HG03025 (cell line): ENCODE data around the gene ESR1.
"Not testable (repeated sequence)": the region's sequence is repeated elsewhere in the genome, so short reads cannot be mapped to it uniquely, and the experiment has no call there.

Experiments used
- ATAC-seq: cut with Tn5 transposase; IDR thresholded peaks from one replicate; pipeline ENCODE4 v1.9.1; 2021; ENCODE audit warnings: mild to moderate bottlenecking, moderate library complexity; ENCODE audit not compliant: unreplicated experiment, low FRiP score

Gene ESR1

GRCh38 chr6:152118678-152119077 lies 311.2 kb downstream of the ESR1 start:
- ATAC-seq = no peak

GRCh38 chr6:152119831-152120230 lies 312.3 kb downstream of the ESR1 start:
- ATAC-seq = no peak

- no peak for ATAC-seq
Measured at GRCh38 chr6:152121910-152122309, 314.4 kb downstream of the ESR1 start.

GRCh38 chr6:152122434-152122833 lies 315.0 kb downstream of the ESR1 start:
- ATAC-seq = no peak

GRCh38 chr6:152123076-152123475 lies 315.6 kb downstream of the ESR1 start:
- ATAC-seq = no peak

GRCh38 chr6:152124429-152125074 lies 317.1 kb downstream of the ESR1 start:
- ATAC-seq = no peak

- ATAC-seq = no peak
Measured at GRCh38 chr6:152127432-152128165, 320.1 kb downstream of the ESR1 start.

GRCh38 chr6:152129691-152130151 lies 322.2 kb downstream of the ESR1 start:
- no peak for ATAC-seq

GRCh38 chr6:152130441-152130840 lies 323.0 kb downstream of the ESR1 start:
- no peak for ATAC-seq

GRCh38 chr6:152135755-152136448 lies 328.4 kb downstream of the ESR1 start:
- no peak for ATAC-seq

- no peak for ATAC-seq
Measured at GRCh38 chr6:152136449-152136825, 329.0 kb downstream of the ESR1 start.

GRCh38 chr6:152138344-152138743 lies 330.9 kb downstream of the ESR1 start:
- not testable (repeated sequence) for ATAC-seq

- no peak for ATAC-seq
Measured at GRCh38 chr6:152142105-152142504, 334.6 kb downstream of the ESR1 start.

GRCh38 chr6:152143359-152143758 lies 335.9 kb downstream of the ESR1 start:
- ATAC-seq = no peak

GRCh38 chr6:152146385-152146784 lies 338.9 kb downstream of the ESR1 start:
- no peak for ATAC-seq

- no peak for ATAC-seq
Measured at GRCh38 chr6:152147269-152147668, 339.8 kb downstream of the ESR1 start.

GRCh38 chr6:152148412-152148811 lies 340.9 kb downstream of the ESR1 start:
- no peak for ATAC-seq

GRCh38 chr6:152150196-152150595 lies 342.7 kb downstream of the ESR1 start:
- no peak for ATAC-seq

GRCh38 chr6:152151920-152152319 lies 344.4 kb downstream of the ESR1 start:
- ATAC-seq = no peak

GRCh38 chr6:152154559-152155356 lies 347.3 kb downstream of the ESR1 start:
- no peak for ATAC-seq

- ATAC-seq = no peak
Measured at GRCh38 chr6:152155792-152156191, 348.3 kb downstream of the ESR1 start.
